GM21423 (cell line): ENCODE measurements around the gene CLHC1.

Source experiments
- ATAC-seq: cut with Tn5 transposase; IDR thresholded peaks from one replicate; pipeline ENCODE4 v1.9.1; 2021; ENCODE audit warnings: mild to moderate bottlenecking, moderate library complexity; ENCODE audit not compliant: unreplicated experiment

CLHC1 gene

GRCh38 chr2:55169915-55170314 is 62.2 kb downstream of the CLHC1 start:
- ATAC-seq, result no peak

DNA sequence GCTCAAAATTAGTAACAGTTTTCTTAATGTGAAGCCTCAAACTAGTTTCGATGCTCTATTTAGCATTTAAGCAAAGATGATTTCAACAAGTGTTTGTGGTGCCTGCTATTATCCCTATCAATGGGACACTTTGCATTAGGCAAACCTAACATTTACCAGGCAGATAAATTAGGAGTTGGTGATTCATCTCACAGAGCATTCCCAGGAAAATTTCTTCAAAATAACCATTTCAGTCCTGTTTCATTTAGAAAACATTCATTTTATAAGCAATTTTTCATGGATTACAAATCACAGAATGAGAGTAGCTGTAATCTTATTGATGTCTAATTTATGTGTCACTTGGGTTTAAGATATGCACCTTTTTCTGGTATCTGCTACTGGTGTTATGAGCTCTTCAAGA is 62.7 kb downstream of the CLHC1 start:
- no peak for ATAC-seq

GRCh38 chr2:55168221-55169154 is 63.6 kb downstream of the CLHC1 start:
- peak; percentile 56 for ATAC-seq

DNA sequence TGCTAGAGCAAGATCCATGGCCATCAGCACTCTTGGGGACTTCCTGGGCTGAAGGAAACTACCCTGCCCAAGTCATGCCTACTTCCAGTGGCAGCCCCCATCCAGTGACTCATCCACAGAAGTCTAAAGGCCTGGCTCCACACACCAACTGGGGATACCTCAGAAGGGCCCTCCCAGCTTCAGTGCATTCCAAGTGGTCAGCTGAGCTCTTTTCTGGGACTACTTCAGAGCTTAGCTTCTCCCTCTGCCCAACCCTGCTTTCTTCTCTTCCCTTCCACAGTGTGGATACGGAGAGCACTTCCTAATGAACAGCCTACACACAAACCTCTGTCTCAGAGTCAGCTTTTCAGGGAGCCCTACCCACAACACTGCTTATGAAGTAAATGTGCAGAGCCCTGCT is 66.5 kb downstream of the CLHC1 start:
- no peak for ATAC-seq

GRCh38 chr2:55164534-55165480 is 67.3 kb downstream of the CLHC1 start:
- no peak for ATAC-seq

GRCh38 chr2:55163941-55164390 is 68.1 kb downstream of the CLHC1 start:
- ATAC-seq, result no peak

DNA sequence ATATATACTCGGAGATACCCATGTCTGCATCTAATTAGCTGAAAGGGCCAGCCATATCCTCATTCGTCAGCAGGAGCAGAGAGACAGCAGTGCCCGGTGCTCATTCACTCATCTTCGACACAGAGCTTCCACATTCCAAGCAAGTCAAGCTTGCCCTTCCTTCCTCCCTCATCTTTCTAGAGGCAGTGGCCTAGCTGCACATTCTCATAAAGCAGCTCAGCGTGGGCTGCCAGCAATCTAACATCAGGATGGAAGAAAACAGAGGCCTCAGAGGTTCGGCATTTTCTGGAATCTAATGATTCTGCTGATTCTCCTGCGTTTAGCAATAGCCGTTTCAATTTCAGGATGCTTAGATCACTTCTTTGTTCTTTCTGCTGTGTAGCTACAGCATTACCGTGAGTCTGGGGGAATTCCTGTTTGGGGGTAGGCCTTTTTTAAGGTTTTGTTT is 68.8 kb downstream of the CLHC1 start:
- no peak for ATAC-seq

DNA sequence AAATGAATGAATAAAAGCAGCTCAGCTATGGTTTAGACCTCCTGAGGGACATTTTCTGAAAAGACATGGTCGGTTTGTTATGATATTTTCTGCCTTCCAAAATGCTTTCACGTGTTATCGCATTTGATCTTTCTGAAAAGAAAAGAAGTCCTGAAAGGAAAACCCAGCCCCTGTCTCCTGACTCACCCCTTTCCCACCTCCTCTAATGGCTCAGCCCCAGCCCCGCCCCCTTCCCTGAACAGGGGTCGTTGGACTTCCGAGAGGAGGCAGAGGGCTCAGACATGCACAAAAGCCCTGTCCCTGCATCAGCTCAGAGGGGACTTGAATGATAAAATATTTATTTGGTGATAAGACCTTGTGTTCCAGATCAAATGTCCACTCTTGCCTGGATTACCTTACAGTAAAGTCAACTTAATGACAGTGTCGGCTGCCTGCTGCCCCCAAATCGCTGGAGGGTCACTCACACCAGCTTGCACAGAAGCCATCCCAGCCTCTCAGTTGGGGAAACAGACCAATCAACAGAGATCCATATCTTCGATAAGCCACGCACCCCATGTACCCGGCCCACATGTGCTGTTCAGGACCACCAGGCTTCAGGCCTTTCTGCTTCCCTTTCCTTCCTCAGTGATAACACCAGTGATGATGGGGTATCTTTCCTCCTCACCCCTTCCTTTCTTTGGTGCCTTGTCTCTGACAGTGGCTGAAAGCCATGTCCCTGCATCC is 69.6 kb downstream of the CLHC1 start:
- no peak for ATAC-seq

GRCh38 chr2:55161295-55162210 is 70.5 kb downstream of the CLHC1 start:
- ATAC-seq, result no peak

DNA sequence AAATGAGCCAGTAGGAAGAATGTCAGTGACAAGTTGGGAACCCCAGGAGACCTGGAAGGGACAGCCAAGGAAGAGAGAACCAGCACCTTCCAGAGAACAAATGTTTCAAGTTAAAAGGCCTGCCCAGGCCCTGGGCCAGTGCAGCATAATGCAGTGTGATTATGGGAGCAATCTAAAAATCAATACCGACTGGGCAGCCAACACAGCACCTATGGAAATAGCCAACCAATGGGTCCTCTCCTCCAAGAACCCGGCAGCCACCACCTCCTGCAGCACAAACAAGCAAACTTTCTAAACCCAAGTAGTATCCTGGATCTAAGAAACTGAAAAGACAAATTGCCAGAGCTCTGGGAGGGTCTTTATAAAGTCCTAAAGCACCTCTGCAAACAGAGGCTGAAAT is 71.7 kb downstream of the CLHC1 start:
- ATAC-seq, result no peak

GRCh38 chr2:55159752-55160151 is 72.3 kb downstream of the CLHC1 start:
- no peak for ATAC-seq

DNA sequence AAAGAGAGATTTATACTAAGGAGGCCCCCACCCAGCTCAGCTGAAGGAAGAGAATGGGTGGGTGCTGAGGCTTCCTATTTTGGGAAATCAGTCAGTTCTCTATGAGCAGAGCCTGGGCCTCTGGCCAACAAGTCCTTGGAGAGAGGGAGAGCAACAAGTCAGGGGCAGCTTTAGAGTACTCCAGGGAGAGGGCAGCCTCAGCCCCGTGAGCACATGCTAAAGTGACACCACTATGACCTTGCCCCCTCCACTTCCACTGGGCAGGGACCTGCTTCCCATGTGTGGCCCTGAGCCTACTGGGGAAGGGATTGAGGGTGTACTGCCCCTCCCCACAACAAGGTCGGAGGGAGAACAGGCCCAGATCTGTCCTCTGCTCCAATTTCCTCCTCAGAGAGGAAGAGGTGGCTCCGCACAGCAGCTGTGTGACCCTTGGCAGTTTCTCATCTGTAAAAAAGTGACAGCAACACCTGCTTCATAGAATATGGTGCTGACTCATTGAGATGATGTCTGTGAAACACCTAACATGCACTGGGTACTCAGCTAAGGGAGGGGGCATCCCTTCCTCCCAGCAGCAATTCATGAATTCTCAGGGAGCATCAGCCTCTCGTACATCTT is 72.9 kb downstream of the CLHC1 start:
- ATAC-seq, result peak; percentile 85

DNA sequence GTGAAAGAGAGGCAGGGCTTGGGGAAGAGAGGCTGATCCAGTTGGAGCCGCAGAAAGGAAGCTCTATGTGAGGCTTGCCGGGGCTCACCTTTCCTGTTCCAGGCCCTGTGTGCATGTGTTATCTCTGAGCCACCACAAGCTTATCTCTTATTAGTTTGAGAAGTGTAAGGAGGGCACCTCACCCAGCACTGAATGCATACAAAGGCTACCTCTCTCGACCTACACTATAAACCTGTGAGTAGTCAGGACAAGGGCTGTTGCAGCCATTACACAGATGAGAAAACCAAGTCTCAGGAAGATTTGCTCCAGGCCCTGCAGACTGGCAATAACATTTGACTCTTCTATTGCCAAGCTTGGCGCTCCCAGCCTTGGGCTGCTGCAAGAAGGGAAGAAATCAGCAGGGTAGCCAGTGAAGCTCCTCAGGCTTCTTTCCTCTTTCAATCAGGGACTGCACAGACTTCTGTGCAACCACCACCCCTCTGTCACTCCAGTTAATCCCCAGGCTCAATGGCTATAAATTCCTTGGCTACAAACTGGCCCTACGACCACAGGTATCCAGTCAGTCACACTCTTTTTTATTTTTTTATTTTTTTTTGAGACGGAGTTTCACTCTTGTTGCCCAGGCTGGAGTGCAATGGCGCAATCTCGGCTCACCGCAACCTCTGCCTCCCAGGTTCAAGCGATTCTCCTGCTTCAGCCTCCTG is 73.8 kb downstream of the CLHC1 start:
- ATAC-seq, result no peak

- ATAC-seq, result no peak
Measured at GRCh38 chr2:55157474-55157884, 74.6 kb downstream of the CLHC1 start.

DNA sequence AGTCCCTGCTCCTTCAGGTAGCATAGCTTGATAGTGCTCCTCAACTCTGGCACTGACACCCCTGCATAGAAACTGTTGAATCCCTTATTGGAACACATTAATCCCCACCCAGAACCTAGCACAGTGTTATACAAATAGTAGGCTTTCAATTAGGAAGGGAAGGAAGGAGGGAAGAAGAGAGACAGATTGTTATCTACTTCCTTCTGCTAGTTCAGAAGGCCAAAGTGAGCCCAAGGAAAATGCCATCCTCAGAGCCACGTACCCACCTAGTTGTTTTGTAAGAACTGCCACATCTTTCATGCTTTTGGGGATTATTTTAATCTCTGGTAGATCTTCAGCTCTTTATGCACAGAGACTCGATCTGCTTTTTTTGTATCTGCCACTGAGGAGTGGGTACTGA is 75.1 kb downstream of the CLHC1 start:
- ATAC-seq, result no peak

DNA sequence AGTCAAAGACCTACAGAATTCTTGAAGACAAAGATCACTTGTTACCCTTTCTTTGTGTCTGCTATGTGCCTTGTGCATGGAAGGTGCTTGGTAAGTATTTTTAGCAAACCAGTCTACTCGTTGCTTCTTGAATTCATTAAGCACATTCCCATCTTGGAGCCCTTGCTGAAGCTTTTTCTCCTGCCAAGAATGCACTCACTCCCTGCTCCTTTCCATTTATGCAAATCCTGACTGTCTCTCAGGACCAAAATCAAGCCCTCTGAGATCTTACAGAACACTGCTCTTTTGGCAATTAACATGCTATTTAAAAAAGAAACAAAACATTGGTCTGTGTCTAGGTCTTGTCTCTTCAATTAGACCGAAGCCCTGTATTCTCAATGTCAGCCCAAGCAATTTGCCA is 75.8 kb downstream of the CLHC1 start:
- no peak for ATAC-seq

DNA sequence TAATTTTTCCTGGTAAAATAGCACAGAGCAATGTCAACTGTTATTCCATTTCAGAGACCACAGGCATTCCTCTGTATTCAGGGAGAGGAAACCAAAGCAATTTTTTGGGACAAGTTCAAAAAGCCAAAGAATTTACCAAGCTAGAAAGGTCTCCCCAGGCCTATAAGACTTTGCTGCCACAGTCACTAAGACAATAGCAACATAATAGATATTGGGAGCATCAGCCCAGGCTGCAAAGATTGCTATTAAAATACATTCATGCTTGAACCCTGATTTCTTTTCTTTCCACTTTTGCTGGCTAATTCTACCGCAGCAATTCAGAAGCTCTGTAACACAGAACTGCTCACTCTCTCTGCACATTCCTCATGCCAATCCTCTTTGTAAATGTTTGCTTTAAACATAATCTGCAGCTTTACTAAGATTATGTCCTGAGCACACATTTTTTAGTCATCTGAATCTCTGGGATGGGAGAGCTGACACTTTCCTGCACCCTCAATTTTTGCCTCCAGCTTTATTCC is 76.3 kb downstream of the CLHC1 start:
- ATAC-seq, result no peak

DNA sequence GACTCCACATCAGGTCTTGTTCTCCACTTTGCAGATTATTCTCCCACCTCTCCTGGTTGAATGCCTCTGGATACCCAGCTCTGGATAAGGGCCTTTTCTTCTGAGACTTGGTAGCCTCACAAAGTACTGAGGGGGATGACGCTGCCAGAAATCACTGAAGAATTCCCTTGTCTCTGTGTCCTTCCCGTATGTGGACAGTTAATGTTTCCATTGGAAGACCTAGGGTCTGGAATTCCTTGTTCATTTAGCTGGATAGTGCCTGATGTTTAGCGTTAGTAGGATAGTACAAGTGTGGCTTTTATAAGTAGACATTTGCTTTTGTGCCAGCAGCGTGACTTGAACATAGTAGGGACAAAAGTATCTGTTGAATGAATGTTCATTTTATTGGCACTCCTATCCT is 76.9 kb downstream of the CLHC1 start:
- ATAC-seq, result no peak
